GM20431 (cell line): ENCODE results near the gene EPB41.
"Not testable (repeated sequence)": the region's sequence is repeated elsewhere in the genome, so short reads cannot be mapped to it uniquely, and the experiment has no call there.

Source experiments
- in situ Hi-C: fragments of 300-500 bp; cut with MseI, MboI; formaldehyde crosslinking; loops from one replicate; pipeline ENCODE4 v1.15.0; 2020; ENCODE audit warnings: low sequenced_read_pairs; ENCODE audit not compliant: unreplicated experiment

Gene EPB41

DNA sequence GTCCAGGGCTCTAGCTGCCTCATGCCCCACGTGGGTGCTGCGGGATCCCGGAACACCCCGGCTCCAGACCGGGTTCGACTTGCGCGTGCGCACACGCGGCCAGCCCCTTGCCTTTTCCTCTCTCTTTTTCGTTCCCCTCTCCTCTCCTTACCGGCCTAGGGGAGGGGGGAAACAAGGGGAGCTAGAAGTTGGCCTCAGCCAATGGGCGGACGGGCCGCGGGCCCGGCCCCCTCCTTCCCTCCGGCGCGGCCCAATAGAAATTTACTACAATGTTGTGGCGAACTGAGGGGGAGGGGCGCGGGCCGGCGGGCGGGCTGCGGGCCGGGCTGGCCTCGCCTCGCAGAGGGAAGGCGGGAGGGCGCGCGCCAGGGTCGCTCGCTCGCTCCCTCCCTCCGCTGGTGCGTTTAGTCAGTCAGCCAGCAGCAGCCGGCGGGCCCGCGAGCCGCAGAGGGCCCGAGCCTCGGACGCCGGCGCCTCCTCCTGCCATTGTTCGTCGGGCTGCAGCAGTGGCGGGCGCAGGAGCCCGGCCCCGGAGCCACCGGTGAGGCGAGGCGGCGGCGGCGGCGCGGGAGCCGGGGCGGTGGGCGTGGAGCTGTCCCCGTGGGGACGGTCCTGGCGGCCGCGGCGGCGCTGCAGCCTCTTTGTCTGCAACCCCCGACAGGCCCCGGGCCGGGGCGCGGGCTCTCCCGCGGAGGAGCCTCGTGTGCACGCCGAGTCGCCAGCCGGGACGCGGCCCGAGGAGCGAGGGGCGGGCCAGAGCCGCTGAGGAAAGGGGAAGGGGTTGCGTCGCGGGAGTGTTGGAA, at the start of gene EPB41:
Gene EPB41 (plus strand): TSS at position 342 of the 803 bp plus-strand sequence. CDS start 72,869 bp downstream, outside the sequence.
- in situ Hi-C loops: no loop called here

DNA sequence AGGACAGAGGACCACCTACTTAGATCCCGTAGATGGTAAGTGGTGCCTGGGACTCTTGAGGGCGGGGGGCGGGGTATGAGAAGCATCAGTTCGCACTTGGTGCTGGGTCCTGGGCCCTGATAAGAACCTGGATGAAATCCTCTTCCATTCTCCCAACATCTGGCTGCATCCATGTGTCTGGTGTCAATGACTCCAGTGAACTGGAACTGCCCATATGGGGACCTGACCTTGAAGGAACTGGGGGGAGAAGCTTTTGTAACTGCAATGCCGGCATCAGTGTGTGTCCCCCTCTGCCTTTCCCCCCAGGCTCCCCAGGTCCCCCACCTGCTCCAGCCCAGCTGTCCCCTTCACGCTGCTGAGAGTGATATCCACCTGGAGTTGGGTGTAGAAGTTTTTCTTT, 49.7 kb upstream of the EPB41 start:
- in situ Hi-C loops: loop anchor here (5.0 kb wide), 1 partner anchor 82 kb away; no protein-coding TSS in a partner anchor

DNA sequence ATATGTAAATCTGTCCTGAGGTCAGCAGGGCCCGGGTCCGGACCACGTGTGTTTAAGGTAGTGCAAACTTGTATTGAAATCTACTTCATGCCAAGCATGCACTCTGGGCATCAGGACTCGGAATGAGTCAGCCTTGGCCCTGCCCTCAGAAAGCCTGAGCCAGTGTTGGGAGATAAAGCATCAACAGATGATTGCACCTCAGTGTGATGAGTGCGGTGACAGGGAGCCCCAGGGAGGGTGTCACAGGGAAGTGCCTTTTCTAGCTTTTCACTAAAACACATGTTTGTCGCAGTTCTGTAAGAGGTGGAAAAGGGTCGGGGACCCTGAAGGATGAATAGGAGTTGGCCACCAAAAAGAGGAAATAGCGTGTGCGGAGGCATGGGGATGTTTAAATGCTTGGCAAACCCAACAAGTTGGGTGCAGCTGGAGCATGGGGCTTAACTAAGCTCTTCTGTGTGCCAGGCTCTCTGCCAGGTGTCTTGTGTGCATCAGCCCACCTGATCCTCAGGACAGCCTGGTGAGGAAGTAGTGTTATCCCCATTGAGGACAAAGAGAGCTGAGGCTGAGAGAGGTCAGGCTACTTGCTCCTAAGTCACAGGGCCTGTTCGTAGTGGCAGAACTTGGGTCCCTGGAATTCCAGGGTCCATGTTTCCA, 48.2 kb upstream of the EPB41 start:
- in situ Hi-C loops: loop anchor here (5.0 kb wide), 1 partner anchor 84 kb away; no protein-coding TSS in a partner anchor

DNA sequence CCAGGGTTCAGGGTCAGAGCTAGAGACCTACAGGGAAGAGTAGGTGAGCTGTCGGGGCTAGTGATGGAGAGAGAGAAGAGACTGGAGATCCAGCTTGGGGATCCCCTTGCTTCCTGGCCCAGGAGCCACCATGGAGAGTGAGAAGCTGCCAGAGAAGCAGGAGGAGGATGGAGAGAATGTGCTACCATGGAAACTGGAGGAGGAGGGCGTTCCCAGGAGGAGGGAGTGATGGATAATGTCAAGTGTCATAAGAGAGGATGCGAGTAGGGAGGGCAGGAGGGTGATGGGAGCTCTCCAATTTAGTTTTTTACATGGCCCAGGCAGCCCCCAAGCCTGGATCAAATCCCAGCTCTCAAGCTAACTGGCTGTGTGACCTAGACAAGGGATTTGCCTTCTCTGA, 46.5 kb upstream of the EPB41 start:
- in situ Hi-C loops: loop anchor here (5.0 kb wide), 1 partner anchor 86 kb away; no protein-coding TSS in a partner anchor

DNA sequence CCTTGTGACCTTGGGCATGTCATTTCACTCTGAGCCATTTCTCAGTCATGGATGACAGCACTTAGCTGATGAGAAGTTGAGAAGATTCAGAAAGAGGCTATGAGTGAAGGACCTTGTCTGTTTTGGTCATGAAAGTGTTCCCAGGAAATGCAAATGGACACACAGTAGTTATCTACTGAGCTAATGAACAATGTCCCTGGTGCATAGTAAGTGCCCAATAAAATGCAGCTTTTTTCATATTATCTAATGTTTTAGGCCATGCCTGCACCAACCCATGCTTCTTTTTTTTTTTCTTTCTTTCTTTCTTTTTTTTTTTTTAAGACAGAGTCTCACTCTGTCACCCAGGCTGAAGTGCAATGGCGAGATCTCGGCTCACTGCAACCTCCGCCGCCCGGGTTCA, 44.4 kb upstream of the EPB41 start:
- in situ Hi-C loops: loop anchor here (5.0 kb wide), 1 partner anchor 88 kb away; no protein-coding TSS in a partner anchor

- in situ Hi-C loops: no loop called here
Measured at GRCh38 chr1:28871631-28872401, 42.6 kb upstream of the EPB41 start.

DNA sequence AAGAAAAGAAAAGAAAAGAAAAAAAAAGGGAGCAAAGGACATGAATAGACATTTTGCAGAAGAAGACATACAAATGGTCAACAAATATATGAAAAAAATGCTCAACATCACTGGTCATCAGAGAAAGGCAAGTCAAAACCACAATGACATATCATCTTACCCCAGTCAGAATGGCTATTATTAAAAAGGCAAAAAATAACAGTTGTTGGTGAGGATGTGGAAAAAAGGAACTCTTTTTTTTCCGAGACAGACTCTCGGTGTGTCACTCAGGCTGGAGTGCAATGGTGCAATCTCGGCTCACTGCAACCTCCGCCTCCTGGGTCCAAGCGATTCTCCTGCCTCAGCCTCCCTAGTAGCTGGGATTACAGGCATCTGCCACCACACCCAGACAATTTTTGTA, 39.2 kb upstream of the EPB41 start:
- in situ Hi-C loops: not testable (repeated sequence)

DNA sequence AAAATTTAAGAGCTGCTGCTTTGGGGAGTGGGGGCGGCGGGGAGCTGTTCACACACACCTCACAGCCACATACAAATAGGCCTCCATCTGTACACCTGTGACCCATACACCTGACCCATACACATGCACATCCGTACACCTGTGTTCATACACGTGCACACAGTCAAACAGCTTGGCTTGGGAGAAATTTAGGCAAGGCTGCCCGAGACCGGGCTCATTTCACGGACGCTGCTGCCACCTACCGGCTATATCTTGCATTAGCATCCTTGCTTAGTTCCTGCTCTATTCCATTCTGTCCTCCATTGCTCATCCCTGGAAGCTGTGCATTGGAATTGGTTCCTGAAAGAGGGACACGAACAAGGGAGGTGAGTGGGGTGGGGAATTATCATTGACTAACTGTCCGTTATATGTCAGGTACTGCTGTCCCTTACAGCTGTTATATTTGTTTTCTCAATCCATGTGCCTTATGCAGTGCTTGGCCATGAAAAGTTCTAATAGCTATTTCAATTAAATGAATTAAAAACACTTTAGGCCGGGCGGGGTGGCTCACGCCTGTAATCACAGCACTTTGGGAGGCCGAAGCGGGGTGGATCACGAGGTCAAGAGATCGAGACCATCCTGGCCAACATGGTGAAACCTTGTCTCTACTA, 37.1 kb upstream of the EPB41 start:
- in situ Hi-C loops: no loop called here

GRCh38 chr1:28878796-28879195, 35.6 kb upstream of the EPB41 start:
- in situ Hi-C loops: no loop called here

DNA sequence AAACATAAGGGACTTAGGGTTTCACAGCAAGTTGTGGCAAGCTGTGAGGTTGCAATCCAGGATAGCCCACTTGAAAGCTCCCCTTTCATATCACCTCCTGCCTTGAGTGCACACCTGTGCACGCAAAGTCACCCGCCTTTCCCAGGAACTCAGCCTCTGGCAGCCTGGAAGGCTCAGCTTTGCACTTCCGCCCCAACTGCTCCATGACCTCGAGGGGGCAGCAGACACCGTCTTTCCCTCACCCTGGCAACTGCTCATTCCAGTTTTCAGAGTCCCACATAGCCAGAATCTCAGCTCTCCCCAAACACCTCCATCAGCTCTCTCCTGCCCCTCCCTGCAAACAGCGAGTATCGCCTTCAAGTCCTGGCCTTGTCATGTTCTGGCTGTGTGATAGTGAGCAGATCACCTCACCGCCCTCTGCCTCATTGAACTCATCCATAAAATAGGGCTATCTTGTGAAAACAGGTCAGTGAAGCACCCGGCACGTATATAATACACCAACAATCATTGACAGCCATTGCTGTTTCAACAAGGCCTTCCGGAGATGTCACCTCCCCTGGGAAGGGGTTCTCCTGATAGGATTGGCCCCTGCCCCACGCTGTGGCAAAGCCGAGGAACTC, 32.2 kb upstream of the EPB41 start:
- in situ Hi-C loops: loop anchor here (5.0 to 10.0 kb wide), 2 partner anchors 153 to 325 kb away; no protein-coding TSS in a partner anchor

- in situ Hi-C loops: loop anchor here (5.0 to 10.0 kb wide), 2 partner anchors 152 to 324 kb away; no protein-coding TSS in a partner anchor
Measured at GRCh38 chr1:28883242-28883616, 31.1 kb upstream of the EPB41 start.

GRCh38 chr1:28885472-28885877, 28.9 kb upstream of the EPB41 start:
- in situ Hi-C loops: loop anchor here (10.0 kb wide), 1 partner anchor 149 kb away; no protein-coding TSS in a partner anchor

- in situ Hi-C loops: loop anchor here (10.0 kb wide), 1 partner anchor 149 kb away; no protein-coding TSS in a partner anchor
Measured at GRCh38 chr1:28885977-28886730, 28.2 kb upstream of the EPB41 start.

- in situ Hi-C loops: loop anchor here (10.0 kb wide), 1 partner anchor 148 kb away; no protein-coding TSS in a partner anchor
Measured at GRCh38 chr1:28886731-28887418, 27.5 kb upstream of the EPB41 start.

GRCh38 chr1:28887419-28887834, 26.9 kb upstream of the EPB41 start:
- in situ Hi-C loops: loop anchor here (10.0 kb wide), 1 partner anchor 147 kb away; no protein-coding TSS in a partner anchor

DNA sequence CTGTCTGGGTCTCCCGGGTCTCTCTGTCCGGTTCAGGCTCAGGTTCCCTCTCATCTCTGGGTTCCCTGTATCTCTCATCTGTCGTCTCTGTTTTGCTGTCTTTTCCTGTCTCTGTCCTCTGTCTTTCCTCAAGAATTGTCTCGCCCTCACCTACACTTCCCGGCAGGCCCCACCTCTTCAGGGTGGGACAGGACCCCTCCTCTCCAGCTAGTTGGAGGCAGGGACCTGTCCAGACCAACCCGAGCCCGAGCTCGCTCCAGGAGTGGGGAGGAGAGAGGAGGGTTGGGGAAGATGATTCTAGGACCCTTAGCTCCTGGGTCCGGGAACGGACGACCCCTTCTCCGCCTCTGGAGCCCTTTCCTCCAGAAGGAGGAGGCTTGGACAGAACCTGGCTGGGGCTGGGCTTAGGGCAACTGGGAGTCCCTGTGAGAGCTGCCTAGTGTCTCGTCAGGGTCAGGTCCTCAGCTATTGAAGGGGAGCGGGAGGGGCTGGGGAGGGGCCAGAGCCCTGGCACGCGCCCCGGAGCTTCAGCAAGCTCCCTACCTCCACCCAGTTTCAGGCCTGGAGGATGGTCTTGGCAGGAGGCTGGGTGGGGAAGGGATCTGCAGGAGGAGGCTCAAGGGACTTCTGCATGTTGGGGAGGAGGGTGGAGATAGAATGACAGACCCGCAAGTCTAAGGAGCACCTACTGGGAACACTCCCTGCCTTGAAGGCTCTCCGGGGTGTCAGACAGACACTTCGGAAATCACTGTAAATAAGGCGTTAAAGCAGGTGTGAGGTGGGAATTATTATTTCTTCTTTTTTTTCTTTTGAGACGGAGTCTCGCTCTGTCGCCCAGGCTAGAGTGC, 26.3 kb upstream of the EPB41 start:
- in situ Hi-C loops: loop anchor here (10.0 kb wide), 1 partner anchor 147 kb away; no protein-coding TSS in a partner anchor

DNA sequence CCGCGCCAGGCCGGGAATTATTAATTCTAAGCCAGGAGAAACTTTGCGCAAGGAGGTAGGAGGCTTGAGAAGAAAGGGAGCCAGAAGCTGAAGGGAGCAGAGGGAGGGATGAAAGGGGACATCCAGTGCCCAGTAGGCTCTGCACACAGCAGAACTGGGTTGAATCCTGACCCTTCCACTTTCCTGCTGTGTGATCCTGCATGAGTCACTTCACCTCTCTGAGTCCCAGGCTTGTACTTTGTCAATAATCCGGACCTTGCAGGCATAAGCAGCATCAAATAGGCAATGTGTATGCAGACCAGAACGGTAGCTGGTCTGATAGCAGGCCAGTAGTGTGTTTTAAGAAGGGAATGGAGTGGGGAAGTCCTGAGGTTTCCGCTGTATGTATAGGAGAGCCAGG, 25.5 kb upstream of the EPB41 start:
- in situ Hi-C loops: loop anchor here (10.0 kb wide), 1 partner anchor 146 kb away; no protein-coding TSS in a partner anchor
